GM19452 (cell line): Measurements from ENCODE around the gene PSORS1C1.
"Not testable (repeated sequence)": the region's sequence is repeated elsewhere in the genome, so short reads cannot be mapped to it uniquely, and the experiment has no call there.

ENCODE experiments used
- ATAC-seq: cut with Tn5 transposase; IDR thresholded peaks from one replicate; pipeline ENCODE4 v1.9.1; 2021; ENCODE audit not compliant: unreplicated experiment

PSORS1C1 gene

DNA sequence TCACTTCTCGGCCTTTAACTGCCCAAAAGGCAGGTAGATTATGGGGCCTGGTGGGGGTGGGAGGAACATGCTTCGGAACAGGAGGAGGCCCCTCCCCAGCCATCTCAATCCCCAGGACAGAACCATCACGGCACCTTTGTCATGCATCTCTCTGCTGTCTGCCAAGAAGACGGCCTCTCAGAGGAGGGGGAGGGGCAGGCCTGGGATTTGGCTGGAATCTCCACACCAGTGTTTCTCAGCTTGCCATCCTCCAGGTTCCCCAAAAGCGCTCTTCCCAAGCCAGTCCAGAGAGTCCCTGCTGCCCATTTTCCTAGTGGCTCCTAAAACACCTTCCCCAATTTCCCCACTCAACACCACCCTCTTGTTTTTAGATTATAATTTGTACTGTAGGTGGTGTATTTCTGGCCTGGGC, 58.4 kb downstream of the PSORS1C1 start:
- no peak for ATAC-seq

DNA sequence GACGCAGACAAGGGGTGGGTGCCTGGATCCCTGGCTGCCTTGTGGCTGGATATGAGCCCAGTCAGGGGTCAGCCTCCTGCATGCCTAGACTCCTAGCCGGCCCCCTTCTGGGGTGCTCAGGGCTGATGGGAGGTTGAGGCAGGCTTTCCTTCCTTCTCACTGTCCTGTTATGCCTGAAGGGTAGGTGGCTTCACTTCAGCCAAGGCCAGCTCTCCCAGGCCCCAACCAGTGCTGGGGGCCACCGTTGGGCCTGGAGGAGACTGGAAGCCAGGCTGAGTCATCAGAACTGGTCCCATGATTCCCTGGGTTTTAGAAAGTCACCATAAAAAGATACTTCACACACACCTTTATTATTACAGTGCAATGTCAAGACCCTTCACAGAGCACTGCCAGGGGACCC, 58.8 kb downstream of the PSORS1C1 start:
- ATAC-seq = no peak

DNA sequence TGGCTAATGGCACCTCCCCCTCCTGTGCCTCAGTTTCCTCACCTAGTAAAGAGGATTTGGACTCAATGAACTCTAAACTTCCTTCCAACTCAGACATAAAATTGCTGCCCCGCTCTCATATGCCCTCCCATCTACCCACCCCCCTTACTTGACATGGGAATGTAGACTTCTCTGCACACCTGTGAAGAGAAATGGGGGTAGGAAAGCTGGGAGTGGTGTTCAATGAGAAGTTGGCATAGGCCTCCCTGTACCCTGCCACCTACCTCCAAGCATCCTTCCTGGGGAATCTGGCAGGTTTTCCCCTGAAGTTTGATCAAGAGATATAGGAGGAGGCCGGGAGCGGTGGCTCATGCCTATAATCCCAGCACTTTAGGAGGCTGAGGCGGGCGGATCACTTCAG, 59.8 kb downstream of the PSORS1C1 start:
- ATAC-seq = no peak

DNA sequence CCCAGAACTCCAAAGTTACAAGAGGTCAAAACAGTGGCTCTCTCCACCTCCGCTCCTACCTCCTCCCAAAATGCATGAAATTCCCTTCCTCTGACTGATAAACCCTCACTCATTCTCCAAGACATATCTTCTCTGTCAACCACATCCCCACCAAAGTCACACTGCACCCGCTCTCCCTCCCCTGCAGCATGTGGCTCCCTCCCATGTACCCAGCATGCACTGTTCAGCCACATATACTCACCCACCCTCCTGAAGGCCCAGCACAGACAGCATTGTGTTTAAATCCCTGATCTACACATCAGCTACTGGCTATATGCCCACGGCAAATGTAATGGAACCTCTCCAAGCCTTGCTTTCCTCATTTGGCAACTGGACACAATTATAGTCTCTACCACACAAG, 61.4 kb downstream of the PSORS1C1 start:
- no peak for ATAC-seq

DNA sequence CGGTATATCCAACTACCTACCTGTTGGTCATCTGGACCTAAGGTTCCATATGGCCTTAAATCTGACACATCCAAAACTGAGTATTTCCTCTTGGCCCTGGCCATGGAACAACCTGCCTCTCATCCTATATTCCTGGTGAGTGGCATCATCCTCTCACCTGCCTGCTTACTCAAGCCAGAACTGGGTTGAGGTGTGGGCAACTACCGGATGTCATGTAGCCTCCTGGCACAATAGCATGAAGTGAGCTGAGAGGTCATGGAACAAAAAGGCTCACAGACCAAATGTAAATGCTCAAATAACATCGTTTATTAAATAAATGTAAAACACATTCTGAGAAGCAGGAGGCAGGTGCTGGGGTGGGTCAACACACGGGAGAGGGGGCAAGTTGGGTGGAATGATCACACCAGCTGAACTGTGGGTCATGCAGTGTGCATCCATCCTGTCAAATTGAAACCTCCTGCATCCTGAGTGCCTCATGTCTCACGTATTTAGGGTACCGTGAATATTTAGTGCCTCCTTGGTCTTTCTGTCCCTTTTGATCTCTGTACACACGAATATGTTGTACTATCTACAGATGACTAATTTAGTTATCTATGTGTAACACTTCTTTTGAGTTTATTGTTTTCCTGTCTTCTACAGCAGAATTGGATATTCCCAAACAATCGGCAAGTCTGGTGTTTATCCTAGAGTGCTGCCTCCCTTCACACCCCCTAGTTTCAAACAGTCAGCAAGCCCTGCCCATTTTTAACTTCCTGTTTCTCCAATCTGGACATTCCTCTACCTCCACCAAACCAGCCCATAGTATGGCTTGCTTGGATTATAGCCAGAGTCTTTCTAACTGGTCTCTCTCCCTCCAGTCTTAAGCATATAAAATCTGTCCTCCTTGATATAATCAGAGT, 63.8 kb downstream of the PSORS1C1 start:
- ATAC-seq = no peak

DNA sequence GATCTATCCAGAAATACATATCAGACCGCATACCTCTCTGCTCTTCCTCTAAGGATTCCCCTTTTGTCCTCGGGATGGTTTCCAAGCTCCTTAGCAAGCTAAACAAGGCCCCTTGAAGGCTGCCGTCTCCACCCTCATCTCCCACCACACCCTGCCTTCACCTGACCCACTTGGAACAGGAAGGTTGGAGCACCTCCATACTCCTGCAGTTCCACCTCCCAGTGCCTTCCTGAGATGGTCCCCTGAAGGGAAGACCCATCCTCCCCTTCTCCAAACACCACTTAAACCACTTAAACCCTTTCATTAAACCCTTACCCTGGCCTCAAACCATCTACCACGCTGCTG, 64.4 kb downstream of the PSORS1C1 start:
- no peak for ATAC-seq

DNA sequence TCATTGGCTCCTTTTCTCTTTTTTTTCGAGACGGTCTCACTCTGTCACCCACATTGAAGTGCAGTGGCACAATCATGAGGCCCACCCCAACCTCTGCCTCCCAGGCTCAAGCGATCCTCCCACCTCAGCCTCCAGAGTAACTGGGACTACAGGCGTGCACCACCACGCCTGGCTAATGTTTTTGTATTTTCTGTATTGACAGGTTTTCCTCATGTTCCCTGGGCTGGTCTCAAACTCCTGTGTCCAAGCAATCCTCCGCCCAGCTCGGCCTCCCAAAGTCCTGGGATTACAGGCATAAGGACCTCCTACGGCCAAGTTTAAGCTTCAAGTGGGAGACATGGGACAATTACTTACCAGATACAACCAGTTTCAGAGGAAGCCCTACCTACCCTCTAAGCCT, 65.3 kb downstream of the PSORS1C1 start:
- no peak for ATAC-seq

DNA sequence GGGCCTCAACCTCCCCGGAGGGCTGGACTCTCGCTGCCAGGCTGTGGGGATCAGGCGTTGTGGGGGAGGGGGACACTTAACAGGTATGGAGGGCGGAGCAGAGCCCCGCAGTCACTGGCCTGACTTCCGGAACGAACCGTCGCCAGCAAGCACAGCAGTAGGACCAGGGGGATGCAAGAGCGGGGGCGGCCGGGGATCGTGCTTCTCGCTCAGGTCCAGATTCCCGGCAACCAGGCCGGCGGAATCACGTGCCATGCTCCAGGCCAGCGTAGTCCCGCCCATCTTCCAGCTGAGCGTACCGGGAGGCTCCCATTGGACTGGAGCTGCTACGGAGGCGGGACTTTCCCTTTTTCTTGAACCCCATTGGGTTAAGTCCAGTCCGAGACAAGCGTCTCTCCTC, 65.9 kb downstream of the PSORS1C1 start:
- ATAC-seq = no peak

DNA sequence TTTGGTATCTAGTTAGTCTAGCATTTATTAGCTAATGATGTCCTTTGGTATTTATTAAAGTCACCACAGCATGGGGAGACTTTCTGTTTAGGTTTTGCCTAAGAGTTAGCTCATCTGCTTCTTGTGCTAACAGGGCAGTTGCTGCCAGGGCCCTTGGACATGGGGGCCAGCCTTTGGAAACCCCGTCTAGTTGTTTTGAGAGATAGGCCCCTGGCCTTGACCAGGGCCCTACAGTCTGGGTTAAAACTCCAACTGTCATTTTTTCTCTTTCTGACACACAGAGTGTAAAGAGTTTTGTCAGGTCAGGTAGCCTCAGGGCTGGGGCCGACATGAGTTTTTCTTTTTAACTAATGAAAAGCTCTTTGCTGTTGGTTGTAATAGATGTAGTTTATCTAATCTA, 68.7 kb downstream of the PSORS1C1 start:
- not testable (repeated sequence) for ATAC-seq

DNA sequence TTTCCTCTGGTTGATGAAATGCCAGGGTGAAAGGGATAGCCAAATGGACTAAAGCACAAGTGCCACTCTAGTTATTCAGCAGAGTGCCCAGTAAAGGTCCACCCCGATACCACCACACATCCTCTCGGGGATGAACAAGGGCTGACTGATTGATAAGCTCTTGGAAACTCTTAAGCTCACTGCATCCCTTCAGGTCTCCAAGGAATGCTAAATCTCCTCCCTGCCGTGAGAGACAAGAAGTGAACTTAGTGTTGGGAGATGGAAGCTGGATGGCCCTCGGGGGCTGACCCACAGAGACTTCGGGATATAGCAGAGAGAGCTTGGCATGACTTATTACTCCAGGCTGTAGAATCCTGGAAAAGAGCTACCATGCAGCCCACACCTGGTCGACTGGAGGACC, 69.3 kb downstream of the PSORS1C1 start:
- not testable (repeated sequence) for ATAC-seq

DNA sequence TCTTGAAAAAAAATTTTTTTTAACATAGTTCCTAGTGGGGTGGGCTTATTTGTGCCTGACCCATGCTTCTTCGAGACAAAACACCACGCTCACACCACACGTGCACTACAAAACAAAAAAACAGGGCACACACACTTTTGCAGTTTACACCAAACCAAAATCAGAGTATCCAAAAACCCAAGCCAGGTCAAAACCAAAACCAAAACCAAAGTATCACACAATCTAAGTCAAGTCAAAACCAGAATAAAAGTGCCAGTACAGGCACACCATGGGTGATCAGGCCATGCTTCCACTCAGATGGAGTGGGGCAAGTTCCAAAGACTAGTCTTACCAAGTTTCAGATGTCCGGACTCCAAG, 71.1 kb downstream of the PSORS1C1 start:
- not testable (repeated sequence) for ATAC-seq

DNA sequence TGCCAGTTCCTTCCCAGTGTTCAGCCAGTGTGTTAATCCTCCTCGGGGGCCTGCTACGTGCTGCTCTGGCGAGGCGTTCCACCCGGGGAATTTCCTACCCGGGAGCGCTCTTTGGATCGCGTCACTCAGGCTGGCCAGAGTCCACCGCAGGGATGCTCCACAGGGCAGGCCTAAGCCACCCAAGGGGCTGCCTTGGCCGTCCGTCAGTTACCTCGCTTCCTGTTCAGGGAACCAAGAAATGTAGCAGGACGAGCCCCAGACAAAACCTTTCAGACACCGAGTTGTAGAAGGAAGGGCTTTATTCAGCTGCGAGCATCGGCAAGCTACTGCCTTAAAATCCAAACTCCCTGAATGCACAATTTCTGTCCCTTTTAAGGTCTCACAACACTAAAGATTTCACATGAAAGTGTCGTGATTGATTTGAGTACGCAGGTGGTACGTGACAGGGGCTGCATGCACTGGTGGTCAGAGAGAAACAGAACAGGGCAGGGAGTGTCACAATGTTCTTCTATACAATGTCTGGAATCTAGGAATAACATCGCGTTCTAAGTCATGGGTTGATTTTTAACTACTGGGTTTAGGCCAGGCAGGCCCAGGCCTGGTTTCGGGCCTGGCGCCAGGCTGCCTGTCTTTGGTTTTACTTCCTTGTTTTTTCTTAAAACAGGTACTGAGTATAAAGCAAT, 71.6 kb downstream of the PSORS1C1 start:
- ATAC-seq = no peak

DNA sequence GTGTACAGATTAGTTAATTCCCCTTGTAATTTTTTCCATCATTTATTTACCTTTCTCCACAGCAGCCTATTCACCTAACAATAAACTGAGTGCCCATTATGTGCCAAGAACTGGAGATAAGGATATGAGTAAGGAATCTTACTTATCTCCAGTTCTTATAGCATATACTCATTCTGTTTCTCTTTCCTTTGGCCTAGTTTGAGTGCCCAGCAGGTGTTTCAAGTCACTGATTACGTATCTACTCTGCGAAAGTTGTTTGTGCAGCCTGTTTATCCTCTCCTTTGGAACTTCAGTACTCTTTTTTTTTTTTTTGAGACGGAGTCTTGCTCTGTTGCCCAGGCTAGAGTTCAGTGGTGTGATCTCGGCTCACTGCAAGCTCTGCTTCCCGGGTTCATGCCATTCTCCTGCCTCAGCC, 73.2 kb downstream of the PSORS1C1 start:
- no peak for ATAC-seq

DNA sequence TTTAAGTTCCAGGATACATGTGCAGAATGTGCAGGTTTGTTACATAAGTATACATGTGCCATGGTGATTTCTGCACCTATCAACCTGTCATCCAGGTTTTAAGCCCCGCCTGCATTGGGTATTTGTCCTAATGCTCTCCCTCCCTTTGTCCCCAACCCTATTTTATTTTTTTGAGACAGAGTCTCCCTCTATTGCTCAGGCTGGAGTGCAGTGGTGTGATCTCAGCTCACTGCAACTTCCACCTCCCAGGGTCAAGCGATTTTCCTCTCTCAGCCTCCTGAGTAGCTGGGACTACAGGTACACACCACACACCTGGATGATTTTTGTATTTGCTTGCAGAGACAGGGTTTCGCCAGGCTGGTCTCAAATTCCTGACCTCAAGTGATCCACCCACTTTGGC, 74.6 kb downstream of the PSORS1C1 start:
- ATAC-seq = not testable (repeated sequence)
